Upper lobe of left lung (tissue), 6 donors: ENCODE results near the gene MAMLD1. TPM values are rescaled to one million over a fixed set of nuclear protein-coding genes. Genes with fewer than 3 reads are reported as not detected.

Experiments used
- ATAC-seq, 2 donors: fragments of 200-7000 bp; cut with Tn5 transposase; one replicate each; pipeline ENCODE4 v1.9.1; 2022; ENCODE audit warnings: mild to moderate bottlenecking in 2 of 2, moderate library complexity in 2 of 2; ENCODE audit not compliant: low FRiP score in 2 of 2
- DNase-seq, 2 donors: peaks; one replicate each; pipeline ENCODE4 v3.0.0-alpha.2; 2019 to 2020
- H3K27ac ChIP-seq, 4 donors: fragments of 200-600 bp; sonication (generic); one replicate each; pipeline ENCODE4 v1.5.1; 2016 to 2019
- H3K27me3 ChIP-seq, 4 donors: fragments of 200-600 bp; sonication (generic); one replicate each; pipeline ENCODE4 v1.5.1; 2017 to 2019
- H3K36me3 ChIP-seq, 4 donors: fragments of 200-600 bp; sonication (generic); one replicate each; pipeline ENCODE4 v1.5.1; 2016 to 2019
- H3K4me1 ChIP-seq, 4 donors: fragments of 200-600 bp; sonication (generic); one replicate each; pipeline ENCODE4 v1.5.1; 2018 to 2019
- H3K4me3 ChIP-seq, 4 donors: fragments of 200-600 bp; sonication (generic); one replicate each; pipeline ENCODE4 v1.5.1; 2017 to 2019; ENCODE audit warnings: mild to moderate bottlenecking in 2 of 4, moderate library complexity in 1 of 4
- H3K9me3 ChIP-seq, 4 donors: fragments of 200-600 bp; sonication (generic); one replicate each; pipeline ENCODE4 v1.5.1; 2018 to 2019
- EP300 ChIP-seq, 4 donors: sonication (generic); formaldehyde crosslinking; IDR thresholded peaks; one replicate each; pipeline ENCODE4 v1.5.1; 2017; ENCODE audit warnings: antibody characterized with exemption in 4 of 4, control low read depth in 2 of 4
- POLR2A ChIP-seq, 4 donors: fragments of 450-650 bp; IDR thresholded peaks; one replicate each; pipeline ENCODE4 v1.5.1; 2016 to 2017; ENCODE audit warnings: antibody characterized with exemption in 4 of 4, mild to moderate bottlenecking in 2 of 4
- POLR2AphosphoS5 ChIP-seq, 2 donors: sonication (generic); formaldehyde crosslinking; IDR thresholded peaks; one replicate each; pipeline ENCODE4 v1.5.1; 2017; ENCODE audit warnings: antibody characterized with exemption in 2 of 2
- whole genome bisulfite sequencing, 2 donors: methylation state at CpG; one replicate each; pipeline ENCODE4 v1.1.5; 2017 to 2018; 5-methylcytosine and 5-hydroxymethylcytosine counted together
- total RNA-seq, 6 donors: library from RNA; depleted of rRNA in 4 of 6; stranded (reverse); fragments of >200 nt in 4 of 6; gene quantifications; one replicate each; pipeline versions ENCODE4 v1.1.0 to v1.2.1, GENCODE V29; 2016 to 2021
- TF ChIP-seq, protein P1 (sequence below), 6 experiments: fragments of 450-650 bp in 4 of 6; fragments of 200-600 bp in 2 of 6; sonication (generic) in 2 of 6; IDR thresholded peaks; one replicate each; pipeline ENCODE4 v1.5.1; 2016 to 2019; ENCODE audit warnings: antibody characterized with exemption in 6 of 6
- donor health status: DM: no; HTN: no; CAD: no; lungs with moderate emphysema.
- donor health status: DM: no; HTN: yes; CAD: no; lungs with severe emphysema.

Gene MAMLD1
- total RNA-seq, 6 donors from 2014 or later: 1.1 to 7.8 (median 3.7) TPM

DNA sequence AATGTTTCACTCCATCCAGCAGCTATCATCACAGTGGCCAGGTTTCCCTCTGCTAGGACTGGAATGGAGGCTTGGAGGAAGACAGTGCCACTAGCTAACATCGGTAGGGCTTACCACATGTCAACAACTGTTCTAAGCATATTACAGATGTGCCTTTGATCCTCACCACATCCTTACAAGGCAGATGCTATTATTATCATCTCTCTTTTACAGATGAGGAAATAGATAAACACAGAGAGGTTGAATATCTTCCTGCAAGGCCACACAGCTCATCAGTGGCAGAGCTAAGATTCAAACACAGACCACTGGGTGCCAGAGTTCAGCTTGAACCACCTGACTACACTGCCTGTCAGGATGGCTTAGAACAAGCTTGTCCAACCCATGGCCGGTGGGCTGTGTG, 47.4 kb downstream of the MAMLD1 start:
- H3K27ac ChIP-seq: no peak overlapping the region
- ATAC-seq (no peak), DNase-seq (no peak)
- no peaks in the 10 kb centered on the region for H3K36me3 ChIP-seq
- WGBS, 2 donors: 54 to 69% methylated on average over 2 of the region's 2 CpGs
- TF ChIP-seq EP300 (IDR thresholded peaks at IDR 0.05) (no peak), POLR2AphosphoS5 (IDR thresholded peaks at IDR 0.05) (no peak), POLR2A (IDR thresholded peaks at IDR 0.05) (no peak)
- TF ChIP-seq, protein P1, sequence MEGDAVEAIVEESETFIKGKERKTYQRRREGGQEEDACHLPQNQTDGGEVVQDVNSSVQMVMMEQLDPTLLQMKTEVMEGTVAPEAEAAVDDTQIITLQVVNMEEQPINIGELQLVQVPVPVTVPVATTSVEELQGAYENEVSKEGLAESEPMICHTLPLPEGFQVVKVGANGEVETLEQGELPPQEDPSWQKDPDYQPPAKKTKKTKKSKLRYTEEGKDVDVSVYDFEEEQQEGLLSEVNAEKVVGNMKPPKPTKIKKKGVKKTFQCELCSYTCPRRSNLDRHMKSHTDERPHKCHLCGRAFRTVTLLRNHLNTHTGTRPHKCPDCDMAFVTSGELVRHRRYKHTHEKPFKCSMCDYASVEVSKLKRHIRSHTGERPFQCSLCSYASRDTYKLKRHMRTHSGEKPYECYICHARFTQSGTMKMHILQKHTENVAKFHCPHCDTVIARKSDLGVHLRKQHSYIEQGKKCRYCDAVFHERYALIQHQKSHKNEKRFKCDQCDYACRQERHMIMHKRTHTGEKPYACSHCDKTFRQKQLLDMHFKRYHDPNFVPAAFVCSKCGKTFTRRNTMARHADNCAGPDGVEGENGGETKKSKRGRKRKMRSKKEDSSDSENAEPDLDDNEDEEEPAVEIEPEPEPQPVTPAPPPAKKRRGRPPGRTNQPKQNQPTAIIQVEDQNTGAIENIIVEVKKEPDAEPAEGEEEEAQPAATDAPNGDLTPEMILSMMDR (IDR thresholded peaks at IDR 0.05): no peak
- H3K9me3 ChIP-seq: no peaks in the 10 kb centered on the region
- H3K4me1 ChIP-seq: no peaks in the 10 kb centered on the region
- no peak overlapping the region for H3K4me3 ChIP-seq
- no peaks in the 10 kb centered on the region for H3K27me3 ChIP-seq

DNA sequence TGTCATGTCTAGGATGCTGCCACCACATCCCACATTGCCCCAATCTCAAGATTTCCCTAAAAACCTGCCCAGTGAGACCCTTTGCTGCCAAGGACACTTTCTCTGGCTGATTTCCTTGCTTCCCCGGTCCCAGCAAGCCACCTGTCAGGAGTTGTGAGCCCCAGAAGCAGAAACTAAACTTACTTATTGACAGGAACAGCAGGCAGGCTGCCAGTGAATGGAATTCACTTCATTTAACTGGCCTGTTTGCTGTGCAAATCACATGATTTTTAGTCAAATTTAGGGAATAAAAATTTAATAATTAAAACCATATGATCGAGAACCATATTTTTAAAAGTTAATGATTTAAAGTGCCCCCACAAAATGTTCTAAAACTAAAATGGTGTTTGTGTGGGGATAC, 48.5 kb downstream of the MAMLD1 start:
- no peaks in the 10 kb centered on the region for H3K9me3 ChIP-seq
- DNase-seq (no peak), ATAC-seq (no peak)
- TF ChIP-seq POLR2AphosphoS5 (IDR thresholded peaks at IDR 0.05) (no peak), EP300 (IDR thresholded peaks at IDR 0.05) (no peak), POLR2A (IDR thresholded peaks at IDR 0.05) (no peak)
- TF ChIP-seq, protein P1 (IDR thresholded peaks at IDR 0.05): no peak
- H3K36me3 ChIP-seq: no peaks in the 10 kb centered on the region
- H3K4me1 ChIP-seq: no peaks in the 10 kb centered on the region
- WGBS, 2 donors: 67 to 96% methylated on average over 2 of the region's 2 CpGs
- H3K4me3 ChIP-seq: no peak overlapping the region
- no peaks in the 10 kb centered on the region for H3K27me3 ChIP-seq
- H3K27ac ChIP-seq: no peak overlapping the region

DNA sequence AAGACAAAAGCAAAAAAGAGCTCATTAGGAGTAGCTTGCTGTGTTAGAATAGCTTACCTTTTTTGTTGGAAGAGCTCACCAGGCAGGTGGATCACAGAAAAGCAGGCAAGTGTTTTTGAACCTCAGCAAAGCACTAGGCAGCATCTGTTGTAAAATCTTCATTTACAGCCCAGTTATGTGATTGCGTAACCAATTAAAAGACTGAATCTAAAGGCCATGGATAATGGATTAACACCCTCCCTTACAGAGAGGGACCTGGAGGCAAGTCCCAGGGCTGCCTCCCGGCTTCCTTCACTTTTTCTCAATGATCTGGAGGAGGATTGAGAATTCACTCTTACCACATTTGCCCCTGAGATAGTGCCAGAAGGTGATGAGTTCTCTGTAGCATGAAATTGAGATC, 51.1 kb downstream of the MAMLD1 start:
- no peak overlapping the region for H3K4me3 ChIP-seq
- no peak overlapping the region for H3K27ac ChIP-seq
- WGBS, 2 donors: 75 to 85% methylated on average over 1 to 2 of the region's 2 CpGs
- H3K4me1 ChIP-seq: no peaks in the 10 kb centered on the region
- DNase-seq: no peak
- no peak for ATAC-seq
- no peak for TF ChIP-seq POLR2AphosphoS5 (IDR thresholded peaks at IDR 0.05)
- no peak for TF ChIP-seq EP300 (IDR thresholded peaks at IDR 0.05)
- TF ChIP-seq, protein P1 (IDR thresholded peaks at IDR 0.05): no peak
- TF ChIP-seq POLR2A (IDR thresholded peaks at IDR 0.05): no peak
- H3K9me3 ChIP-seq: no peaks in the 10 kb centered on the region
- H3K27me3 ChIP-seq: no peaks in the 10 kb centered on the region
- H3K36me3 ChIP-seq: no peaks in the 10 kb centered on the region

DNA sequence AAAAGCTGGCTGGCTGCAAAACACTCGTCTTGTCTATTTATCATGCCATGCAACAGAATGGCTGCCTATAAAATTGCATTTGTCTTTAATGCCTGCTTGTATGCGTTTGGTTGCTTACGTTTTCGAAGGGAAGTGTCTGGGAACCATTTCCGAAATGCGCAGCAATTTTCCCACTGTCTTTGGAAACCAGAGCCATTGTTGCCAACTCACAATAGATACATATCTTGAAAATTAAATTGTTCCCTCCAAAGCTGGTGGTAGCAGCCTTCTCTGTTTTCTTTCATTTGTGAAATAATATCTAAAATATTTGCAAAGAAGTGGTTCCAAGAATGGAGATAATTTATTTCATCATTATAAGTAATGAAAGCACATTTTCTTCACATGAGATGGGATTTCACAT, 53.4 kb downstream of the MAMLD1 start:
- DNase-seq (no peak), ATAC-seq (no peak)
- WGBS, 2 donors: 60 to 74% methylated on average over 6 of the region's 6 CpGs
- no peak for TF ChIP-seq POLR2AphosphoS5 (IDR thresholded peaks at IDR 0.05)
- no peak for TF ChIP-seq EP300 (IDR thresholded peaks at IDR 0.05)
- TF ChIP-seq, protein P1 (IDR thresholded peaks at IDR 0.05): no peak
- no peak for TF ChIP-seq POLR2A (IDR thresholded peaks at IDR 0.05)
- no peaks in the 10 kb centered on the region for H3K4me1 ChIP-seq
- H3K4me3 ChIP-seq: no peak overlapping the region
- no peaks in the 10 kb centered on the region for H3K27me3 ChIP-seq
- no peak overlapping the region for H3K27ac ChIP-seq
- no peaks in the 10 kb centered on the region for H3K36me3 ChIP-seq
- H3K9me3 ChIP-seq: no peaks in the 10 kb centered on the region

DNA sequence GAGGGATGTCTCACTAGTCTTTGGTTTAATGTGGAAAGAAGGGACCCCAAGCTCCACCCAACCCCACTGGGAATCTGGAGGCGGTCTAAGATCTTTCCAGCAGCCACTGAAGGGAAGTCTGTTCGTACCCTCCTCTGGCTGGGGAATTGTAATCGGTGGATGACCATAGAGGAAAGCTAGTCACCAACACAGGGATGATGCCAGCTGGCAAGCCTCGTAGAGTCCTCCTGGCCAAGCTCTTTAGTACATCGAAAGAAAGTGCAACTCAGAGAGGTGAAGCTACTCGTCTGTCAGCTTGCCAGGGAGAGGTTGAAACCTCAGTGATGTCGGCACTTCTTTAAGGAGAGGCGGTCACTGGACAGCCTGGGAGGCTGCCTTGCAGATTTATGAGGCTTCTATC, 58.7 kb downstream of the MAMLD1 start:
- Histone ChIP-seq H3K4me1 (no peaks in the 10 kb centered on the region), H3K9me3 (no peaks in the 10 kb centered on the region), H3K27ac (no peak overlapping the region), H3K36me3 (no peaks in the 10 kb centered on the region), H3K4me3 (no peak overlapping the region), H3K27me3 (no peaks in the 10 kb centered on the region)
- WGBS, 2 donors: 55 to 69% methylated on average over 4 to 8 of the region's 8 CpGs
- TF ChIP-seq POLR2AphosphoS5 (IDR thresholded peaks at IDR 0.05): no peak
- TF ChIP-seq EP300 (IDR thresholded peaks at IDR 0.05): no peak
- no peak for TF ChIP-seq POLR2A (IDR thresholded peaks at IDR 0.05)
- TF ChIP-seq, protein P1 (IDR thresholded peaks at IDR 0.05): no peak
- no peak for ATAC-seq
- no peak for DNase-seq
